Measurements from ENCODE around the gene ARFGAP2.
A peak's percentile ranks its signal among the peaks of the same experiment; 100 is the strongest.

Gene ARFGAP2

GRCh38 chr11:47137476-47137875 lies 39.2 kb downstream of the ARFGAP2 start:
- no peak for DNase-seq (ENCODE audit: low read depth)
- H3K4me3 ChIP-seq (ENCODE audit: low read depth, low read length), result no peak overlapping the region
- no peak for TF ChIP-seq CTCF (IDR thresholded peaks at IDR 0.05; ENCODE audit: insufficient read depth, low read depth, low read length, missing control alignments)

GRCh38 chr11:47136921-47137320 lies 39.8 kb downstream of the ARFGAP2 start:
- H3K4me3 ChIP-seq (ENCODE audit: low read depth, low read length), result no peak overlapping the region
- TF ChIP-seq CTCF (IDR thresholded peaks at IDR 0.05; ENCODE audit: insufficient read depth, low read depth, low read length, missing control alignments), result no peak
- no peak for DNase-seq (ENCODE audit: low read depth)

GRCh38 chr11:47136327-47136726 lies 40.4 kb downstream of the ARFGAP2 start:
- no peak for DNase-seq (ENCODE audit: low read depth)
- no peak for TF ChIP-seq CTCF (IDR thresholded peaks at IDR 0.05; ENCODE audit: insufficient read depth, low read depth, low read length, missing control alignments)
- H3K4me3 ChIP-seq (ENCODE audit: low read depth, low read length), result no peak overlapping the region

GRCh38 chr11:47132981-47133380 lies 43.7 kb downstream of the ARFGAP2 start:
- no peak for TF ChIP-seq CTCF (IDR thresholded peaks at IDR 0.05; ENCODE audit: insufficient read depth, low read depth, low read length, missing control alignments)
- H3K4me3 ChIP-seq (ENCODE audit: low read depth, low read length), result no peak overlapping the region
- no peak for DNase-seq (ENCODE audit: low read depth)

GRCh38 chr11:47132490-47132889 lies 44.2 kb downstream of the ARFGAP2 start:
- TF ChIP-seq CTCF (IDR thresholded peaks at IDR 0.05; ENCODE audit: insufficient read depth, low read depth, low read length, missing control alignments), result no peak
- DNase-seq (ENCODE audit: low read depth), result no peak
- H3K4me3 ChIP-seq (ENCODE audit: low read depth, low read length), result no peak overlapping the region

- no peak for TF ChIP-seq CTCF (IDR thresholded peaks at IDR 0.05; ENCODE audit: insufficient read depth, low read depth, low read length, missing control alignments)
- peak; percentile 34 for DNase-seq (ENCODE audit: low read depth)
- H3K4me3 ChIP-seq (ENCODE audit: low read depth, low read length), result no peak overlapping the region
Observed at GRCh38 chr11:47131136-47131535, 45.5 kb downstream of the ARFGAP2 start.

- H3K4me3 ChIP-seq (ENCODE audit: low read depth, low read length), result no peak overlapping the region
- no peak for DNase-seq (ENCODE audit: low read depth)
- no peak for TF ChIP-seq CTCF (IDR thresholded peaks at IDR 0.05; ENCODE audit: insufficient read depth, low read depth, low read length, missing control alignments)
Observed at GRCh38 chr11:47130543-47130942, 46.1 kb downstream of the ARFGAP2 start.
